ENCODE results near the gene LENG9. TPM values are rescaled to one million over a fixed set of nuclear protein-coding genes. Genes with fewer than 3 reads are reported as not detected.

The LENG9 gene
- total RNA-seq, 1 donor, result 5.2 TPM

- no peak overlapping the region for H3K4me3 ChIP-seq (ENCODE audit: low read depth, low read length)
- no peak for DNase-seq (ENCODE audit: low read depth)
- TF ChIP-seq CTCF (IDR thresholded peaks at IDR 0.05; ENCODE audit: insufficient read depth, low read depth, low read length), result no peak
These were observed 49.4 kb downstream of the LENG9 start for GRCh38 chr19:54414156-54414555.

- TF ChIP-seq CTCF (IDR thresholded peaks at IDR 0.05; ENCODE audit: insufficient read depth, low read depth, low read length), result no peak
- DNase-seq (ENCODE audit: low read depth), result no peak
- no peak overlapping the region for H3K4me3 ChIP-seq (ENCODE audit: low read depth, low read length)
These were observed 50.7 kb downstream of the LENG9 start for GRCh38 chr19:54412877-54413276.

Small RNA genes within 50 kb of the gene (small RNA-seq; reads per million reads assigned to genes)
- gene AC245884.3, result not detected

Other genes starting within 250 kb of the LENG9 start
- not detected in 2 replicates for gene LILRB3, start 240.8 kb downstream of the LENG9 start, total RNA-seq
- not detected in 2 replicates for gene LILRA6, start 221.0 kb downstream of the LENG9 start, total RNA-seq
- gene LILRB5, start 206.5 kb downstream of the LENG9 start, total RNA-seq, result not detected in 2 replicates
- not detected in 2 replicates for gene LILRB2, start 182.7 kb downstream of the LENG9 start, total RNA-seq
- not detected in 2 replicates for gene LILRA5, start 150.6 kb downstream of the LENG9 start, total RNA-seq
- gene LILRA4, start 124.6 kb downstream of the LENG9 start, total RNA-seq, result not detected in 2 replicates
- under 0.01 TPM in 1 of 2 replicates, not detected in the other for gene LAIR1, start 98.8 kb downstream of the LENG9 start, total RNA-seq
- not detected in 2 replicates for gene TTYH1, start 48.3 kb downstream of the LENG9 start, total RNA-seq
- 39.7 and 40.6 TPM in 2 replicates for gene LENG8, start 14.6 kb downstream of the LENG9 start, total RNA-seq
- gene CDC42EP5, start 9.5 kb upstream of the LENG9 start, total RNA-seq, result 12.5 and 29.0 TPM in 2 replicates
- not detected in 2 replicates for gene LAIR2, start 39.1 kb upstream of the LENG9 start, total RNA-seq
- not detected in 2 replicates for gene LILRA2, start 110.0 kb upstream of the LENG9 start, total RNA-seq
- gene LILRA1, start 129.9 kb upstream of the LENG9 start, total RNA-seq, result not detected in 2 replicates
- not detected in 2 replicates for gene LILRB1, start 166.7 kb upstream of the LENG9 start, total RNA-seq
- gene LILRB4, start 199.2 kb upstream of the LENG9 start, total RNA-seq, result not detected in 2 replicates